Activated T-cell treated with anti-CD3 and anti-CD28 coated beads for 1 hour (primary cell): ENCODE measurements around the gene SNRNP35.
"Not testable (repeated sequence)": the region's sequence is repeated elsewhere in the genome, so short reads cannot be mapped to it uniquely, and the experiment has no call there.

Experiments
- DNase-seq: peaks from one replicate; pipeline ENCODE4 v3.0.0-alpha.2; 2020; ENCODE audit warnings: low read depth

Gene SNRNP35

GRCh38 chr12:123449249-123449733 is 8.6 kb upstream of the SNRNP35 start:
- DNase-seq = no peak

DNA sequence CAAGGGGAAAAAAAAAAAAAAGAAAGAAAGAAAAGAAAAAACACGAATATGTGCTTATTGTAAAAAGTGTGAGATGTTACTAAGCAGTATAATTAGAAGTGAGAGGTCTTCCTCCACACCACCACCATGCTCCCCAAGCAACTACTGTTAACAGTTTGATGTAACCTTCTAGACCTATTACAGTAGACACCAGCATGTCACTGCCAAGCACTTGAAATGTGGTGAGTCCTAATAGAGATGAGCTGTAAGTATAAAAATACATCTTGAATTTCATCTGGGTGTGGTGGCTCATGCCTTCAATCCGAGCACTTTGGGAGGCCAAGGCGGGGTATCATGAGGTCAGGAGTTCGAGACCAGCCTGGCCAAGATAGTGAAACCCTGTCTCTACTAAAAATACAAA is 8.1 kb upstream of the SNRNP35 start:
- no peak for DNase-seq

DNA sequence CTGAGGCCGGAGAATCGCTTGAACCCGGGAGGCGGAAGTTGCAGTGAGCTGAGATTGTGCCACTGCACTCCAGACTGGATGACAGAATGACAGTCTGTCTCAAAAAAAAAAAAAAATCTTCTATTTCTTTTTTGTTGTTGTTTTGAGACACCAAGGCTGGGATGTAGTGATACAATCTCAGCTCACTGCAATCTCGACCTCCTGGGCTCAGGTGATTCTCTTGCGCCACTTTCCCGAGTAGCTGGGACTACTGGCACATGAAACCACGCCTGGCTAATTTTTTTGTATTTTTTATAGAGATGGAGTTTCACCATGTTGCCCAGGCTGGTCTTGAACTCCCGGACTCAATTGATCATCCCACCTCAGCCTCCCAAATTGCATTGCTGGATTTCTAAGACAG is 7.3 kb upstream of the SNRNP35 start:
- no peak for DNase-seq

DNA sequence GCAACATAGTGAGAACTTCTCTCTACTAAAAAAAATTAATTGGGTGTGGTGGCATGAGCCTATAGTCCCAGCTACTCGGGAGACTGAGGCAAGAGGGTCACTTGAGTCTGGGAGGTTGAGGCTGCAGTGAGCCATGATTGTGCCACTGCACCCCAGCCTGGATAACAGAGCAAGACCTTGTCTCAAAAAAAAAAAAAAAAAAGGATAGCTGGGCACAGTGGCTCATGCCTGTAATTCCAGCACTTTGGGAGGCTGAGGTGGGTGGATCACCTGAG is 5.7 kb upstream of the SNRNP35 start:
- DNase-seq = not testable (repeated sequence)

DNA sequence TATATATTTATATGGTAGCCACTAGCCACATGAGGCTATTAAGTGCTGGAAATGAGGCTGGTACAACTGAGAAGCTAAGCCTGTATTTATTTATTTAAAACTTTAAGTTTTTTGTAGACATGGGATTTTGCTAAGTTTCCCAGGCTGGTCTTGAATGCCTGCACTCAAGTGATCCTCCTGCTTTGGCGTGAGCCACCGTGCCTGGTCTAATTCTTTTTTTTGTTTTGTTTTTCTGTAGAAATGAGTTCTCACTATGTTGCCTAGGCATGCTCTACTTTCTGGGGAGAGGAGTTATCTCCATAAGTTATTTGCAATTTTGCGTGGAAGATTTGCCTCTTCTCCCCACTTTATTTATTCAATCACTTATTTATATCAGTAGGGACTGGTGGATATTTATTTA is 4.8 kb upstream of the SNRNP35 start:
- DNase-seq = no peak

- DNase-seq = not testable (repeated sequence)
These were observed 5.2 kb downstream of the SNRNP35 start for GRCh38 chr12:123463174-123463573.

DNA sequence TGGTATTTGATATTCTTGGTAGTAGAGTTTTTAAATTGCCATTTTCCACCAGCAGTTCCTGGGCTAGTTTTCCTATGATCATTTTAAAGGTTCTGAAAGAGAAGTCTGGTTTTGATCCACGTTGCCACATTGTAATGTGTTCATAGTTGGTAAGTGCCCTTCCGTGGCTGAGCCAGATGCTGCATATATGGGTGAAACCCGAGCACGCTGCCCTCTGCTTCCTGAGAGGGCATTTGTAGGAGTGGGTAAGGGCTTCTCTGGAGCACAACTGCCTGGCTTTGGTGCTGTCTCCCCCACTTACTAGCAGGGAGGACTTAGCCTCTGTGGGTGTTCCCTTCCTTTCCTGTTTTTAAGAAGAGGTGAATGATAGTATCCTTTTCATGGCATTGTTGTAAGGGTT is 7.1 kb downstream of the SNRNP35 start:
- DNase-seq = no peak

DNA sequence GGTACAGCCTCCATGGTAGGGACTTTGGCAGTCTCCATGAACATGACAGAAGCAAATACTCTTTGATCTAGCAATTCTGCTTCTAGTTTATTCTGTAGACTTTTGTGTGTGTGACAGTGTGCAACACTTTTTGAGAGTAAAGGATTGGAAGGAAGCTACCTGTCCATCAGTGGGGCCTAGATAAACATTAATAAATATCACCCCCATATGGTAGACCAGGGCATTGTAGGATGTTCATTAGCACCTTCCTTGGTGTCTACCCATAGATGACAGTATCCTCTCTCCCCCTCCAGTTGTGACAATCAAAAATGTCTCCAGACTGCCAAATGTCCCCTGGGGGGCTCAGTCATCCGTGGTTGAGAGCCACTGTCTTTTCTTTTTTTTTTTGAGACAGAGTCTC is 10.8 kb downstream of the SNRNP35 start:
- DNase-seq = no peak

GRCh38 chr12:123469978-123470377 is 12.0 kb downstream of the SNRNP35 start:
- DNase-seq = no peak

DNA sequence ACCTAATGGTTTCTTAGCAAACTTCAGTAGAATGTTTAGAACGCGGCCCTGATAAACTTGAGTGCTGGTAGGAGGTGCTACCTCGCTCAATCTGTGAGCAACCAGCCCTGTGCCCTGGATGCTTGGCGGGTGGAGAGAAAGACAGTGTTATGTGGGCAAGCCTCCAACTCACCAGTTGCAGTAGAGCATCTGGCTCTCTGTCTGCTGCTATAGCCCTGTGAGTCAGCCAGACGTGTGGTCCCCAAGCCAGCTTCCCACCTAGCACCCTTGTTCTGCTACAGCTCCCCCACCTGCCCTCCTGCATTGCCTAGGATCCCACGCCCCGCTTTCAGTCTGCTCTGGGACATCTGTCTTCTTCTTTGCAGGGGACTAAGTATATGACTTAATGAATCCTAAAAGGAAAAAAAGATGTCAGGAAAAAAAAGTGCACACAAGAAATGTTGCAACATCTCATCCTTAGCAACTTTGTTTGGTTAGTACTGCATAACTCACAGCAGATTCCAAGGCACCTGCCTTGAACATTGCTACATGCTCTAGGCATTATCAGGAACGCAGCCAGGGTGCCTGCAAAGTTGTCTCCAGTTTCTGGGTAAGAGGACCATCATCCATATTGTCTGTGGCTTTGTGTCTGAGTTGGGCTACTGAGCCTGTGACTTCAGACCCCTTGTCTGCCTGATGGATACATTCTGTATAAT is 13.6 kb downstream of the SNRNP35 start:
- DNase-seq = no peak

DNA sequence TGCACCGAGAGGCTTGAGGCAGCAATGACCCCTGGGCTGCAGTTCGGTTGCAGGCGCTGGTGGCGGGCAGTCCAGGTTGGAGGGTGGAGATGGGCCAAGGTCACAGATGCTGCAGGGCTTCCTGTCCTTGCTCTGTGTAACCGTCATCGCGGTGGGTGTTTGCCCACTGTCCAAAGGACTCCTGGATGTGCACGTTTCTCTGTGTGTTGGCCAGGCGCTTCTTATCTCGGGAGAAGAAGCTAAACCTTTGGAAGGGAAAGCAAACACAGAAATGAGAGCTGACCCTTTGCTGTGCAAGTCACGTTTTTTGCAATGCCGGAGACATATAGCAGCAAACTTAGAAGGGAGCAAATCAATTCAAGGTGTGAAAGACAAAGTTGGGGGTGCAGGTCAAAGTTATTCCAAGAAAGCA is 14.5 kb downstream of the SNRNP35 start:
- no peak for DNase-seq

- DNase-seq = no peak
These were observed 16.7 kb downstream of the SNRNP35 start for GRCh38 chr12:123474485-123475245.

DNA sequence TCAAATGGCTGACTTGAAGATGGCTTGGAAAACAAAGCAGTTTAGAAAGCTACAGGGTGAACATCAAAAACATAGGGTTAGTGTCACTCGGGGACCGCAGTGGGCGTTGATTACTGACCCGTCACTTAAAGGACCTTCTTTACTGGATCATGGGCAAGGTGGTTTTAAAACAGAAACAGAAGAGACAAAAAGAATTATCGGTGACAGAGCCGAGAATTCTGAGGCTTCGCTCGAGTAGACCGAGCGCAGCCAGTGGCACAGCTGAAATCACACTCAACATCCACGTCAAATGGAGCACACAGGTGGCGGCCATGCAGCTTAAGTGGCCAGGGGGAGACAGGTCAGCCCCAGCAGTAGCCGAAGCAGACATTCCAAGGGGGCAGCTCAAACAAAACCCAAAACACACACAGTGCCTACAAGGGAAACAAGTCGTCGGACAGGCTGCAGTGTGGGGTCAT is 17.3 kb downstream of the SNRNP35 start:
- DNase-seq = no peak

GRCh38 chr12:123478069-123478468 is 20.1 kb downstream of the SNRNP35 start:
- no peak for DNase-seq

DNA sequence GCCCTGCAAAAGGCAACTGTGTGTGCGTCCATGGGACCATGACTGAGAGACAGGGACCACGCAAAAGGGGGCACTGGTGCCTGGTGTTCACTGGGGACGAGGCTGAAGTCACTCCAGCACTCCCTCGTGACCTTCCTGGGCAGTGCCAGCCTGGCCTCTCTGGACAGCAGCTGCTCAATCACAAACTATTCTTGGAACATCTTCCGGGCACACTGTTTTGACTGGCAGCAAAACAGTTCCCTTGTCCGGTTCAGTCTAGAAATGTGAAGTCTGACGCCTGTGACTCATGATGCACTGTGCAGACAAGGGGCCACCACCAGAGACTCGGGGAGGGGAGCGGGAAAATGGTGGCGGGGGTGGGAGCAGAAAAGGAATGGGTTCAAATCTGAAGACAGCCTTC is 20.8 kb downstream of the SNRNP35 start:
- no peak for DNase-seq

- DNase-seq = no peak
These were observed 21.7 kb downstream of the SNRNP35 start for GRCh38 chr12:123479442-123480180.

DNA sequence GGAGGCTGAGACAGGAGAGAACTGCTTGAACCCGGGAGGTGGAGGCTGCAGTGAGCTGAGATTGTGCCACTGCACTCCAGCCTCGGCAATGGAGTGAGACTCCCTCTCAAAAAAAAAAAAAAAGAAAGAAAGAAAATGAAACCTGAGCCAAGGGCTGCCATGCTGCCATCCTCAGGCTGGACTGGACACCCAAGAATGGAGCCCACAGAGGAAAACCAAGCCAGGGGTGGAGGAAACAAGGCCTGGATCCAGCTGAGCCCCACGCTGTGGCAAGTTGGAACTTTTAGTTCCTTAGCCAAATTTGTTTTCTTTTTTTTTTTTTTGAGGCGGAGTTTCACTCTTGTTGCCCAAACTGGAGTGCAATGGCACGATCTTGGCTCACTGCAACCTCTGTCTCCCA is 23.3 kb downstream of the SNRNP35 start:
- not testable (repeated sequence) for DNase-seq

DNA sequence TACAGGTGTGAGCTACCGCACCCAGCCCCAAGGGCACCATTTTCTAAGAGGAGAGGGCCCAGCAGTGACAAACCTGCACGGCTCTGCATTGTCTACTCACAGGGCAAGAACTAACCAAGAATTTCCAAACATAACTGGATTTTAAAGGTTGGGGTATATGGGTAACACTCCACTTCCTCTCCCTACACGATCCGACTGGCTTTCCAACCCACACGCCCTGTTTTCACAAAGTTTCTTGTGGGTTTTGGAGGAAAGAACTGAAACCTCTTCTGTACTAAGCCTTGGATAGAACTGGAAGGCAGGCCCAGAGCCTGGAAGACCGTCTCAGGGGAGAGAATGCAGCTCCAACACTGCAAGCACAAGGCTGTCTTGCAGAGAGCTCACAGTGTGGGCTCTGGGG is 24.9 kb downstream of the SNRNP35 start:
- no peak for DNase-seq

GRCh38 chr12:123483602-123484248 is 25.8 kb downstream of the SNRNP35 start:
- no peak for DNase-seq

- DNase-seq = no peak
These were observed 27.8 kb downstream of the SNRNP35 start for GRCh38 chr12:123485756-123486155.

- DNase-seq = no peak
These were observed 29.5 kb downstream of the SNRNP35 start for GRCh38 chr12:123487428-123487827.

DNA sequence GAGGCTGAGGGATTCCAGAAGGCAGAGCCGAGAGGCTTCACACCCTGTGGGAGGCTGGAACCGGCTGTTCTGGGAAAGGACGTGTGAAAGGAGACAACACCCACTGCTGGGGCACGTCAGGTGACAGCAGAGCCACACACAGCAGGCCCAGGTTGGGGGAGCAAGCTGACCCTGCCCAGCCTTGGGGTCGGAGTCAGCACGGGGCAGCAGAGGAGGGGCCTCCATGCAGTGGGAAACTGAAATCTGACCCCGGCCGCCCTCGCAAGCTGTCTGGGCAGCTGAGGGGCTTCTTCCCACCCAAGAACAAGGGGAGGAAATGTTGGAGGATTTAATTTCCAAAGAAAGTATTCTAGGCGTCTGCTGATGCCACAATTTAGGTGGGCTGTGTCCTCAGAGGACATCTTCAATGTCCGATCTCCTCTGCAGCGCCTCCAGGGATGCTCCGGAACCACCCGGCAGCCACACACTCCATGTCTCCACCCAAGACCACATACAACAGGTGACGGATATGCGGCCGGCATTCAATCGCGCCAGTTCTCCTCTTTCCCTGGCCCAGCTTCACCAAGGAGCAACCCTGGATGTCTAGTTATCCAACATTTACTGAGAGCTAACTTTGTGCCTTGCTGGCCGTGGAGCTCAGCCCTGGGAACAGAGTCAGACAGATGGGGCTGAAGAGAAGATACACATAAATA is 30.7 kb downstream of the SNRNP35 start:
- no peak for DNase-seq
